Measurements from ENCODE around the gene LRRC61.
A peak's percentile ranks its signal among the peaks of the same experiment; 100 is the strongest.
"Not testable (repeated sequence)": the region's sequence is repeated elsewhere in the genome, so short reads cannot be mapped to it uniquely, and the experiment has no call there.

LRRC61 gene

DNA sequence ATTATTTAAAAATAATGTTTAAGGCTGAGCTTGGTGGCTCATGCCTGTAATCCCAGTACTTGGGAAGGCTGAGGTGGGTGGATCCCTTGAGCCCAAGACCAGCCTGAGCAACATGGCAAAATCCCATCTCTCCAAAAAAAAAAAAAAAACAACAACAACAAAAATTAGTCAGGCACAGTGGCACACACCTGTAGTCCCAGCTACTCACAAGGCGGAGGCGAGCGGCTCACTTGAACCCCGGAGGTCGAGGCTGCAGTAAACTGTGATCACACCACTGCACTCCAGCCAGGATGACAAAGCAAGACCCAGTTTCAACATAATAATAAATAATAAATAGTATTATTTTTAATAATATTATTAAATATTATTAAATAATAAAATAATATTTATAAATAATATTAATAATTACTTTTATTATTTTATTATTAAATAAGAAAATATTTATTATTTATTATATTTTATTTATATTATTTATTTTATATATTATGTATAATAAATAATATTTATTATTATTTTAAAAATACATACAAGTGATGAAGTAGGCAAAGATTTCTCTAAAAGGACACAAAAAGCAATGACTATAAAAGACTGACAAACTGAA is 8.4 kb upstream of the LRRC61 start:
- ChIA-PET POLR2A (no interaction called here), CTCF (interaction anchor here (0.9 to 1.2 kb wide), 3 partner anchors 11 to 41 kb away, joined by 3 read pairs; no protein-coding TSS in a partner anchor)
- no CpG with 5 or more reads among the region's 5 CpGs for WGBS (ENCODE audit: insufficient coverage)
- Histone ChIP-seq H3K27ac (ENCODE audit: insufficient read depth in 1 of 2, low read depth in 1 of 2, low read length in 2 of 2, poor library complexity in 1 of 2, severe bottlenecking in 2 of 2) (peak overlapping the region in 1 of 2 experiments; percentile 81), H3K27me3 (replicated peaks in 2 of 5; ENCODE audit: control insufficient read depth in 4 of 5, insufficient read depth in 5 of 5, low read length in 4 of 5) (no peaks in the 10 kb centered on the region), H3K9me3 (ENCODE audit: control extremely low read depth in 1 of 5, control insufficient read depth in 4 of 5, insufficient read depth in 2 of 5, low read depth in 1 of 5, low read length in 4 of 5) (no peaks in the 10 kb centered on the region), H3K4me1 (ENCODE audit: control extremely low read depth in 1 of 4, control insufficient read depth in 4 of 4, insufficient read depth in 4 of 4, low read length in 3 of 4) (peaks cover 0 to 3% (median 0%) of the 10 kb centered on the region in 4 experiments), H3K4me3 (ENCODE audit: control insufficient read depth in 1 of 7, extremely low read depth in 1 of 7, insufficient read depth in 4 of 7, low read depth in 2 of 7, low read length in 6 of 7) (no peak overlapping the region), H3K36me3 (ENCODE audit: control insufficient read depth in 4 of 4, insufficient read depth in 4 of 4, low read length in 3 of 4) (peaks cover 0 to 4% (median 1%) of the 10 kb centered on the region in 4 experiments)
- no peak for DNase-seq

- H3K4me3 ChIP-seq (ENCODE audit: control insufficient read depth in 1 of 7, extremely low read depth in 1 of 7, insufficient read depth in 4 of 7, low read depth in 2 of 7, low read length in 6 of 7); DNase-seq; POLR2A ChIA-PET; H3K36me3 ChIP-seq (ENCODE audit: control insufficient read depth in 4 of 4, insufficient read depth in 4 of 4, low read length in 3 of 4); H3K27me3 ChIP-seq (replicated peaks in 2 of 5; ENCODE audit: control insufficient read depth in 4 of 5, insufficient read depth in 5 of 5, low read length in 4 of 5); H3K27ac ChIP-seq (ENCODE audit: insufficient read depth in 1 of 2, low read depth in 1 of 2, low read length in 2 of 2, poor library complexity in 1 of 2, severe bottlenecking in 2 of 2); H3K9me3 ChIP-seq (ENCODE audit: control extremely low read depth in 1 of 5, control insufficient read depth in 4 of 5, insufficient read depth in 2 of 5, low read depth in 1 of 5, low read length in 4 of 5): not testable (repeated sequence)
- WGBS (ENCODE audit: insufficient coverage), result 82% methylated on average over 2 of the region's 6 CpGs
- peaks cover 0 to 21% (median 6%) of the 10 kb centered on the region in 4 experiments for H3K4me1 ChIP-seq (ENCODE audit: control extremely low read depth in 1 of 4, control insufficient read depth in 4 of 4, insufficient read depth in 4 of 4, low read length in 3 of 4)
- CTCF ChIA-PET, result interaction anchor here (1.0 to 1.3 kb wide), 3 partner anchors 9 to 27 kb away, joined by 3 to 4 read pairs (median 3); no protein-coding TSS in a partner anchor
Observed at GRCh38 chr7:150316987-150317386, 6.2 kb upstream of the LRRC61 start.

DNA sequence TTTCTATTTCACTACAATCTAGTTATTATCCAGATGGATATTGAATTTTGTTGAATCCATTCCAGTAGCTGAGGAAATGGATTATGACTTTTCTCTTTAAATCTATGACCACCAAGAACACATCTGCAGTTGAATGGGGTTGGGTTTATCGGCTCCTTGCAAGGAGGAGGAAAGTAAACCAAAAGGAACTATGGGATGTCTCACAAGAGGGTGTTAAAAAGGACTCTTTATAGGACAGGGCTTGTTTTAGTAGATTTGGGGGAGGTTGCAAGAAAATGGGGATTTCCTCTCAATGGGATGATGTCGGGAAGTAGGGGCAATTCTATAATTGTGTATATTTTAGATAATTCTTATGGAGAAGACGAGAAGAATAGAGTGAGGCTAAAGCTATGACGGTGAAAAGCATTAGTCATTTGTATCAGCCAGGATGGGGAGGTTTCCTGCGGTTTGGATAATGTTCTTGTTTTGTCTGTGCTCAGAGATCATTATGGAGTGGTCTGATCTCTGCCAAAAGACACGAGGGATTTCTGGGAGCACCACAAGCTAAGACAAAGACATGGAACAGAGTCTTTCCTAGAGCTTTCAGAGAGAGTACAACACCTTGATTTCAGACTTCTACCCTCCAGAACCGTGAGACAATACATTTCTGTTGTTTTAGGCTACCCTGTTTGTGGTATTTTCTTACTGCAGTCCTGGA is 5.3 kb upstream of the LRRC61 start:
- Histone ChIP-seq H3K36me3 (ENCODE audit: control insufficient read depth in 4 of 4, insufficient read depth in 4 of 4, low read length in 3 of 4) (peaks cover 0 to 4% (median 0%) of the 10 kb centered on the region in 4 experiments), H3K27me3 (replicated peaks in 2 of 5; ENCODE audit: control insufficient read depth in 4 of 5, insufficient read depth in 5 of 5, low read length in 4 of 5) (no peaks in the 10 kb centered on the region), H3K27ac (ENCODE audit: insufficient read depth in 1 of 2, low read depth in 1 of 2, low read length in 2 of 2, poor library complexity in 1 of 2, severe bottlenecking in 2 of 2) (peak overlapping the region in 1 of 2 experiments; percentile 54), H3K4me1 (ENCODE audit: control extremely low read depth in 1 of 4, control insufficient read depth in 4 of 4, insufficient read depth in 4 of 4, low read length in 3 of 4) (peaks cover 0 to 30% (median 14%) of the 10 kb centered on the region in 4 experiments), H3K9me3 (ENCODE audit: control extremely low read depth in 1 of 5, control insufficient read depth in 4 of 5, insufficient read depth in 2 of 5, low read depth in 1 of 5, low read length in 4 of 5) (no peaks in the 10 kb centered on the region), H3K4me3 (ENCODE audit: control insufficient read depth in 1 of 7, extremely low read depth in 1 of 7, insufficient read depth in 4 of 7, low read depth in 2 of 7, low read length in 6 of 7) (no peak overlapping the region)
- DNase-seq, result no peak
- ChIA-PET POLR2A (no interaction called here), CTCF (interaction anchor here (1.0 kb wide), 1 partner anchor 28 kb away, joined by 3 read pairs; no protein-coding TSS in a partner anchor)
- 83% methylated on average over 7 of the region's 7 CpGs for WGBS (ENCODE audit: insufficient coverage)

GRCh38 chr7:150321788-150322113 is 1.4 kb upstream of the LRRC61 start:
- peaks cover 4 to 18% (median 11%) of the 10 kb centered on the region in 4 experiments for H3K36me3 ChIP-seq (ENCODE audit: control insufficient read depth in 4 of 4, insufficient read depth in 4 of 4, low read length in 3 of 4)
- CTCF ChIA-PET, result interaction anchor here (0.9 to 1.6 kb wide), 3 partner anchors 8 to 96 kb away, joined by 3 read pairs; no protein-coding TSS in a partner anchor
- H3K4me3 ChIP-seq (ENCODE audit: control insufficient read depth in 1 of 7, extremely low read depth in 1 of 7, insufficient read depth in 4 of 7, low read depth in 2 of 7, low read length in 6 of 7), result peak overlapping the region in 1 of 7 experiments; percentile 85
- no peaks in the 10 kb centered on the region for H3K27me3 ChIP-seq (replicated peaks in 2 of 5; ENCODE audit: control insufficient read depth in 4 of 5, insufficient read depth in 5 of 5, low read length in 4 of 5)
- 95% methylated on average over 3 of the region's 3 CpGs for WGBS (ENCODE audit: insufficient coverage)
- H3K4me1 ChIP-seq (ENCODE audit: control extremely low read depth in 1 of 4, control insufficient read depth in 4 of 4, insufficient read depth in 4 of 4, low read length in 3 of 4), result peaks cover 4 to 51% (median 36%) of the 10 kb centered on the region in 4 experiments
- H3K27ac ChIP-seq (ENCODE audit: insufficient read depth in 1 of 2, low read depth in 1 of 2, low read length in 2 of 2, poor library complexity in 1 of 2, severe bottlenecking in 2 of 2), result peak overlapping the region in 1 of 2 experiments; percentile 89
- no peaks in the 10 kb centered on the region for H3K9me3 ChIP-seq (ENCODE audit: control extremely low read depth in 1 of 5, control insufficient read depth in 4 of 5, insufficient read depth in 2 of 5, low read depth in 1 of 5, low read length in 4 of 5)
- POLR2A ChIA-PET, result no interaction called here
- no peak for DNase-seq

GRCh38 chr7:150322114-150322832 is 882 bp upstream of the LRRC61 start:
- Histone ChIP-seq H3K9me3 (ENCODE audit: control extremely low read depth in 1 of 5, control insufficient read depth in 4 of 5, insufficient read depth in 2 of 5, low read depth in 1 of 5, low read length in 4 of 5) (no peaks in the 10 kb centered on the region), H3K27ac (ENCODE audit: insufficient read depth in 1 of 2, low read depth in 1 of 2, low read length in 2 of 2, poor library complexity in 1 of 2, severe bottlenecking in 2 of 2) (peak overlapping the region; percentile 64 to 89), H3K4me1 (ENCODE audit: control extremely low read depth in 1 of 4, control insufficient read depth in 4 of 4, insufficient read depth in 4 of 4, low read length in 3 of 4) (peaks cover 4 to 51% (median 36%) of the 10 kb centered on the region in 4 experiments), H3K4me3 (ENCODE audit: control insufficient read depth in 1 of 7, extremely low read depth in 1 of 7, insufficient read depth in 4 of 7, low read depth in 2 of 7, low read length in 6 of 7) (peak overlapping the region; percentile 39 to 85 (median 75)), H3K36me3 (ENCODE audit: control insufficient read depth in 4 of 4, insufficient read depth in 4 of 4, low read length in 3 of 4) (peaks cover 4 to 23% (median 16%) of the 10 kb centered on the region in 4 experiments), H3K27me3 (replicated peaks in 2 of 5; ENCODE audit: control insufficient read depth in 4 of 5, insufficient read depth in 5 of 5, low read length in 4 of 5) (no peaks in the 10 kb centered on the region)
- WGBS (ENCODE audit: insufficient coverage), result 47% methylated on average over 2 of the region's 4 CpGs
- ChIA-PET POLR2A (no interaction called here), CTCF (interaction anchor here (0.9 to 1.6 kb wide), 3 partner anchors 9 to 95 kb away, joined by 3 read pairs; no protein-coding TSS in a partner anchor)
- peak in 2 of 3 donors; percentile 45 to 64 for DNase-seq

DNA sequence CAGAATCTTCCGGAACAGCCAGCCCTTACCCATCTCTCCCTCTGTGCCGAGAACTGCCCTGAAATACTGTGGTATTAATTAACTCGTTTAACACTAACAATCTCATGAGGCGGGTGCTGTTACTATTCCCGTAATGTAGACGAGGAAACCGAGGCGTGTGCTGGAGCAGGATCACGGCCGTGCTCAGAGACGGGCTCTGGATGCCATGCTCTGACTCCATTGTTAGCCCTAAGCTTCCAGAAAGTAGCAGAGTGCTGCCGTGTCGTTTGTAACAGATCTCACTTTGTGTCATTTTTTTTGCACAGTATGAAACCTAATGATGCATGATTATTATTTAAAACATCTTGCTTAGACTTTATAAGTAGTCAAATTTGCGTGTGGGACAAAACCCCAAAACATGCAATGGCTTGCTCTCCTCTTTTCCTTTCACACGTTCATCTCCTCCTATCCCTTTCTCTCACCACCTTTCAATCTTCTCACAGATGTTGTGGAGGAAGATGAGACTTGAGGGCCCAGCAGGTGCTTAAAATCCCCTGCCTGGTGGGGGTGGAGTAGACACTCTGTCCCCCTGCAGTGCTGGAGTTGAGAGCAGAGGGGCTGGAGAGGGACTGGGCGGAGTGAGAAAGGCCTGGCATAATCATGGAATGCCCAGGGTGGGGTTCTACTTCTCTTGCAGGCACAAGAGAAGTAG is 672 bp downstream of the LRRC61 start:
- peak in 2 of 3 donors; percentile 46 to 55 for DNase-seq
- Histone ChIP-seq H3K36me3 (ENCODE audit: control insufficient read depth in 4 of 4, insufficient read depth in 4 of 4, low read length in 3 of 4) (peaks cover 12 to 36% (median 28%) of the 10 kb centered on the region in 4 experiments), H3K27ac (ENCODE audit: insufficient read depth in 1 of 2, low read depth in 1 of 2, low read length in 2 of 2, poor library complexity in 1 of 2, severe bottlenecking in 2 of 2) (peak overlapping the region; percentile 64 to 89), H3K4me3 (ENCODE audit: control insufficient read depth in 1 of 7, extremely low read depth in 1 of 7, insufficient read depth in 4 of 7, low read depth in 2 of 7, low read length in 6 of 7) (peak overlapping the region; percentile 39 to 85 (median 75)), H3K27me3 (replicated peaks in 2 of 5; ENCODE audit: control insufficient read depth in 4 of 5, insufficient read depth in 5 of 5, low read length in 4 of 5) (no peaks in the 10 kb centered on the region), H3K4me1 (ENCODE audit: control extremely low read depth in 1 of 4, control insufficient read depth in 4 of 4, insufficient read depth in 4 of 4, low read length in 3 of 4) (peaks cover 4 to 51% (median 36%) of the 10 kb centered on the region in 4 experiments), H3K9me3 (ENCODE audit: control extremely low read depth in 1 of 5, control insufficient read depth in 4 of 5, insufficient read depth in 2 of 5, low read depth in 1 of 5, low read length in 4 of 5) (no peaks in the 10 kb centered on the region)
- ChIA-PET CTCF (interaction anchor here (1.2 kb wide), 1 partner anchor 54 kb away, joined by 3 read pairs; no protein-coding TSS in a partner anchor), POLR2A (no interaction called here)
- WGBS (ENCODE audit: insufficient coverage), result 11% methylated on average over 12 of the region's 16 CpGs
